GM23338 (cell line): ENCODE results near the gene ARAP1. TPM values are rescaled to one million over a fixed set of nuclear protein-coding genes. Genes with fewer than 3 reads are reported as not detected.

Source experiments
- ATAC-seq: fragments of 200-7000 bp; cut with Tn5 transposase; 3 replicates; pipeline ENCODE4 v1.9.1; 2020
- DNase-seq: peaks from one replicate; pipeline ENCODE4 v3.0.0-alpha.2; 2015; ENCODE audit warnings: low spot score
- H2AFZ ChIP-seq: fragments of 200-600 bp; sonication (generic); 2 replicates; pipeline ENCODE4 v1.8.0; 2016; ENCODE audit warnings: antibody characterized with exemption, mild to moderate bottlenecking, moderate library complexity
- H3F3A ChIP-seq: fragments of 200-600 bp; sonication (generic); replicated peaks from 2 replicates; pipeline ENCODE4 v1.8.0; 2017; ENCODE audit warnings: antibody characterized with exemption, mixed run types, low read depth
- H3K27ac ChIP-seq: fragments of 200-600 bp; sonication (generic); 2 replicates; pipeline ENCODE4 v1.6.1; 2016; ENCODE audit warnings: low read depth
- H3K27me3 ChIP-seq: fragments of 200-600 bp; sonication (generic); 2 replicates; pipeline ENCODE4 v1.8.0; 2016; ENCODE audit warnings: mild to moderate bottlenecking, mixed run types, moderate library complexity; ENCODE audit not compliant: insufficient read depth
- H3K36me3 ChIP-seq: fragments of 200-600 bp; sonication (generic); 2 replicates; pipeline ENCODE4 v1.8.0; 2016; ENCODE audit warnings: mild to moderate bottlenecking; ENCODE audit not compliant: insufficient read depth
- H3K4me1 ChIP-seq: fragments of 200-600 bp; sonication (generic); 2 replicates; pipeline ENCODE4 v1.8.0; 2016; ENCODE audit warnings: mild to moderate bottlenecking, moderate library complexity; ENCODE audit not compliant: insufficient read depth
- H3K4me2 ChIP-seq: fragments of 200-600 bp; sonication (generic); 2 replicates; pipeline ENCODE4 v1.7.1; 2017; ENCODE audit warnings: mixed run types
- H3K4me3 ChIP-seq: fragments of 200-600 bp; sonication (generic); 2 replicates; pipeline ENCODE4 v1.6.1; 2016; ENCODE audit warnings: mixed run types
- H3K79me2 ChIP-seq: fragments of 200-600 bp; sonication (generic); replicated peaks from 2 replicates; pipeline ENCODE4 v1.8.0; 2017; ENCODE audit warnings: mild to moderate bottlenecking; ENCODE audit not compliant: insufficient read depth
- H3K9me2 ChIP-seq: fragments of 200-600 bp; sonication (generic); 2 replicates; pipeline ENCODE4 v1.8.0; 2017; ENCODE audit not compliant: insufficient read depth
- H4K20me1 ChIP-seq: fragments of 200-600 bp; sonication (generic); replicated peaks from 2 replicates; pipeline ENCODE4 v1.8.0; 2017; ENCODE audit warnings: mild to moderate bottlenecking; ENCODE audit not compliant: insufficient read depth
- H3K27ac Mint-ChIP-seq: 2 replicates; pipeline ENCODE4 v1.8.0; 2020; ENCODE audit warnings: inconsistent platforms, mild to moderate bottlenecking, moderate library complexity, mixed read lengths
- H3K27me3 Mint-ChIP-seq: 3 replicates; pipeline ENCODE4 v1.8.0; 2022; ENCODE audit warnings: low read depth, mild to moderate bottlenecking, moderate library complexity, mixed read lengths, inconsistent platforms; ENCODE audit not compliant: insufficient read depth, poor library complexity
- H3K36me3 Mint-ChIP-seq: 3 replicates; pipeline ENCODE4 v1.8.0; 2021; ENCODE audit warnings: low read depth, mild to moderate bottlenecking, inconsistent platforms, moderate library complexity, mixed read lengths
- H3K4me1 Mint-ChIP-seq: 3 replicates; pipeline ENCODE4 v1.8.0; 2020; ENCODE audit warnings: mild to moderate bottlenecking, inconsistent platforms, mixed read lengths
- H3K4me3 Mint-ChIP-seq: 3 replicates; pipeline ENCODE4 v1.8.0; 2021; ENCODE audit warnings: moderate library complexity, mild to moderate bottlenecking, inconsistent platforms, mixed read lengths
- H3K9me3 Mint-ChIP-seq: 3 replicates; pipeline ENCODE4 v1.8.0; 2020; ENCODE audit warnings: moderate library complexity, mild to moderate bottlenecking, inconsistent platforms, mixed read lengths
- CREB1 ChIP-seq: fragments of 250-450 bp; sonication (Bioruptor Pico); IDR thresholded peaks from 2 replicates; pipeline ENCODE4 v1.5.0; 2020; ENCODE audit warnings: low read depth, mild to moderate bottlenecking, moderate library complexity
- CTCF ChIP-seq, 2 experiments: fragments of 200-600 bp in 1 of 2; sonication (generic) in 1 of 2; conservative IDR thresholded peaks; 2 replicates each; pipeline versions ENCODE4 v1.5.1 to v1.6.1; 2016 to 2017; ENCODE audit warnings: antibody characterized with exemption in 2 of 2, low read depth in 2 of 2, mild to moderate bottlenecking in 2 of 2, moderate library complexity in 1 of 2
- EZH2 ChIP-seq: fragments of 200-600 bp; sonication (generic); IDR thresholded peaks from one replicate; pipeline ENCODE4 v1.8.0; 2017; ENCODE audit warnings: antibody characterized with exemption, mild to moderate bottlenecking, low read depth; ENCODE audit not compliant: unreplicated experiment
- EZH2phosphoT487 ChIP-seq: fragments of 200-600 bp; sonication (generic); IDR thresholded peaks from one replicate; pipeline ENCODE4 v1.8.1; 2018; ENCODE audit warnings: antibody characterized with exemption; ENCODE audit not compliant: unreplicated experiment
- JUNB ChIP-seq: IDR thresholded peaks from one replicate; pipeline ENCODE4 v1.6.1; 2016; ENCODE audit warnings: antibody characterized with exemption; ENCODE audit not compliant: unreplicated experiment
- NANOG ChIP-seq: IDR thresholded peaks from 2 replicates; pipeline ENCODE4 v1.6.1; 2016; ENCODE audit warnings: antibody characterized with exemption, borderline replicate concordance
- POLR2AphosphoS5 ChIP-seq: IDR thresholded peaks from 2 replicates; pipeline ENCODE4 v1.6.1; 2016; ENCODE audit warnings: antibody characterized with exemption, low read depth
- STAT1 ChIP-seq: IDR thresholded peaks from one replicate; pipeline ENCODE4 v1.6.1; 2016; ENCODE audit warnings: antibody characterized with exemption; ENCODE audit not compliant: unreplicated experiment
- ZNF114 ChIP-seq: fragments of 250-450 bp; sonication (Bioruptor Pico); IDR thresholded peaks from 2 replicates; pipeline ENCODE4 v1.5.0; 2020; ENCODE audit warnings: mild to moderate bottlenecking, moderate library complexity
- ZNF331 ChIP-seq: fragments of 250-450 bp; sonication (Bioruptor Pico); IDR thresholded peaks from 2 replicates; pipeline ENCODE4 v1.5.0; 2020; ENCODE audit warnings: low read depth, mild to moderate bottlenecking, moderate library complexity
- ZNF462 ChIP-seq: fragments of 250-450 bp; sonication (Bioruptor Pico); IDR thresholded peaks from 2 replicates; pipeline ENCODE4 v1.5.0; 2020; ENCODE audit warnings: mild to moderate bottlenecking, moderate library complexity
- polyA plus RNA-seq: library from polyadenylated mRNA; unstranded; fragments of >200 nt; fragmentation: Nextera tagmentation; extraction: Ambion mirVana; gene quantifications from 2 replicates; pipeline ENCODE4 v1.2.1, GENCODE V29; 2016
- total RNA-seq: library from RNA; depleted of rRNA; stranded (reverse); fragments of >200 nt; shearing (Covaris generic); gene quantifications from 2 replicates; pipeline ENCODE4 v1.2.3, GENCODE V29; 2014
- TF ChIP-seq, protein P1 (sequence below): IDR thresholded peaks from 2 replicates; pipeline ENCODE4 v1.6.1; 2016; ENCODE audit warnings: antibody characterized with exemption
- TF ChIP-seq, protein P2 (sequence below): IDR thresholded peaks from one replicate; pipeline ENCODE4 v1.6.1; 2018; ENCODE audit warnings: antibody characterized with exemption; ENCODE audit not compliant: unreplicated experiment

Gene ARAP1
- total and polyA plus RNA-seq, 2 experiments from 2014 or later, result 24.5 to 116 TPM

DNA sequence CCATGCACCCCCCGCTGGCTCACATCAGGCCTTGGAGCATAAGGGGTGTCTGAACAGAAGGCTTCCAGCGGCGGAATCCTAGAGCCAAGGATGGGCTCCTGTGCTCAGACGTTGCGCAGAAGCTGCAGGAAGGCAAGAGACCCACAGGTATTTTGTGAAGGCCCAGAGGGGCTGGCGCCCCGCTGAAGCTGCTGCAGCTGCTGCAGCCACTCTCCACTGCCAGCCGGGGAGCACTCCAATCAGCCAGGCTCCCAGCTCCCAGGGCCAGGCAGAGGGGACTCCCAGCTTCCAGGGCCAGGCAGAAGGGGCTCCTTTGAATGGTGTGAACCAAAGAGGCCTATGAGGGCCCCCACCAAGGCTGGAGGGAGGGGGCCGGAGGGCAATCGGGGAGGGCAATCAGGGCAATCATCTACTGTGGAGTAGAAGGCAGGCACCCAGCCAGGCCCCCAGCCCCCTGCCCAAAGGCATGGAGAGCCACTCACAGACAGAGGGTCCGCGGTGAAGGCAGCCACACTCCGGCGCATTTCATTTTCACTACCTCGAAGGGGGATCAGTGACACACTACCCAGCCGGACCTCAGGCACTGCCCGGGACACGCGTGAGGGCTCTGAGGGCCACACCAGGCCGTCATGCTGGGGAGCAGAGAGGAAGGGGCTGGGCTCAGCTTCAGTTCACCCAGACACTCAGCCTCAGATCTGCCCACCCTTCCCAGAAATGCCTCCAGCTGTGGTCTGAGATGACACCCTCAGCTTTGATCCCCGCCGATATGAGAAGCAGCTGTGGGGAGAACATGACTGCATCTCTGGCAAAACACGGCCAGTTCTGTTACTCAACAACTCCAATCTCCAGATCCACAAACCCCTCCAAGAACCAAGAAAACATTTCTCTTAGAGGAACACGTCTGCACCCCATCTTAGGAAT, 66.4 kb downstream of the ARAP1 start:
- H3K9me3 Mint-ChIP-seq, result no peaks in the 10 kb centered on the region
- H3K27ac Mint-ChIP-seq, result no peak overlapping the region
- H3K4me3 ChIP-seq, result no peak overlapping the region
- peaks cover 6% of the 10 kb centered on the region; the same call in 2 of the 3 replicates for H3K4me1 Mint-ChIP-seq
- no peak overlapping the region for H3K4me3 Mint-ChIP-seq
- peaks cover 13% of the 10 kb centered on the region for H3K27me3 Mint-ChIP-seq
- H3K27me3 ChIP-seq, result no peaks in the 10 kb centered on the region
- H3K79me2 ChIP-seq, result no peaks in the 10 kb centered on the region
- no peak for TF ChIP-seq CTCF (conservative IDR thresholded peaks at IDR 0.05; ENCODE audit: low read depth in 2 of 2)
- no peak for TF ChIP-seq STAT1
- TF ChIP-seq CREB1 (CRISPR knock-in tag), result no peak
- TF ChIP-seq, protein P1, sequence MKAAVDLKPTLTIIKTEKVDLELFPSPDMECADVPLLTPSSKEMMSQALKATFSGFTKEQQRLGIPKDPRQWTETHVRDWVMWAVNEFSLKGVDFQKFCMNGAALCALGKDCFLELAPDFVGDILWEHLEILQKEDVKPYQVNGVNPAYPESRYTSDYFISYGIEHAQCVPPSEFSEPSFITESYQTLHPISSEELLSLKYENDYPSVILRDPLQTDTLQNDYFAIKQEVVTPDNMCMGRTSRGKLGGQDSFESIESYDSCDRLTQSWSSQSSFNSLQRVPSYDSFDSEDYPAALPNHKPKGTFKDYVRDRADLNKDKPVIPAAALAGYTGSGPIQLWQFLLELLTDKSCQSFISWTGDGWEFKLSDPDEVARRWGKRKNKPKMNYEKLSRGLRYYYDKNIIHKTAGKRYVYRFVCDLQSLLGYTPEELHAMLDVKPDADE, result no peak
- TF ChIP-seq JUNB, result no peak
- no peak for TF ChIP-seq POLR2AphosphoS5
- TF ChIP-seq ZNF331 (CRISPR knock-in tag), result no peak
- TF ChIP-seq ZNF462, result no peak
- TF ChIP-seq EZH2, result no peak
- no peak for TF ChIP-seq NANOG
- TF ChIP-seq ZNF114 (CRISPR knock-in tag), result no peak
- TF ChIP-seq EZH2phosphoT487, result no peak
- TF ChIP-seq, protein P2, sequence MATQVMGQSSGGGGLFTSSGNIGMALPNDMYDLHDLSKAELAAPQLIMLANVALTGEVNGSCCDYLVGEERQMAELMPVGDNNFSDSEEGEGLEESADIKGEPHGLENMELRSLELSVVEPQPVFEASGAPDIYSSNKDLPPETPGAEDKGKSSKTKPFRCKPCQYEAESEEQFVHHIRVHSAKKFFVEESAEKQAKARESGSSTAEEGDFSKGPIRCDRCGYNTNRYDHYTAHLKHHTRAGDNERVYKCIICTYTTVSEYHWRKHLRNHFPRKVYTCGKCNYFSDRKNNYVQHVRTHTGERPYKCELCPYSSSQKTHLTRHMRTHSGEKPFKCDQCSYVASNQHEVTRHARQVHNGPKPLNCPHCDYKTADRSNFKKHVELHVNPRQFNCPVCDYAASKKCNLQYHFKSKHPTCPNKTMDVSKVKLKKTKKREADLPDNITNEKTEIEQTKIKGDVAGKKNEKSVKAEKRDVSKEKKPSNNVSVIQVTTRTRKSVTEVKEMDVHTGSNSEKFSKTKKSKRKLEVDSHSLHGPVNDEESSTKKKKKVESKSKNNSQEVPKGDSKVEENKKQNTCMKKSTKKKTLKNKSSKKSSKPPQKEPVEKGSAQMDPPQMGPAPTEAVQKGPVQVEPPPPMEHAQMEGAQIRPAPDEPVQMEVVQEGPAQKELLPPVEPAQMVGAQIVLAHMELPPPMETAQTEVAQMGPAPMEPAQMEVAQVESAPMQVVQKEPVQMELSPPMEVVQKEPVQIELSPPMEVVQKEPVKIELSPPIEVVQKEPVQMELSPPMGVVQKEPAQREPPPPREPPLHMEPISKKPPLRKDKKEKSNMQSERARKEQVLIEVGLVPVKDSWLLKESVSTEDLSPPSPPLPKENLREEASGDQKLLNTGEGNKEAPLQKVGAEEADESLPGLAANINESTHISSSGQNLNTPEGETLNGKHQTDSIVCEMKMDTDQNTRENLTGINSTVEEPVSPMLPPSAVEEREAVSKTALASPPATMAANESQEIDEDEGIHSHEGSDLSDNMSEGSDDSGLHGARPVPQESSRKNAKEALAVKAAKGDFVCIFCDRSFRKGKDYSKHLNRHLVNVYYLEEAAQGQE, result no peak
- no peaks in the 10 kb centered on the region for H3F3A ChIP-seq
- ATAC-seq (no peak), DNase-seq (no peak)
- no peaks in the 10 kb centered on the region; the same call in 1 of the 2 replicates for H3K36me3 ChIP-seq
- H2AFZ ChIP-seq, result no peak overlapping the region
- no peak overlapping the region for H3K4me2 ChIP-seq
- no peaks in the 10 kb centered on the region for H3K4me1 ChIP-seq
- 0 out of 2 replicates have a peak, but pooled peaks cover 5% of the 10 kb centered on the region for H4K20me1 ChIP-seq
- no peak overlapping the region for H3K27ac ChIP-seq
- H3K9me2 ChIP-seq, result no peaks in the 10 kb centered on the region
- peaks cover 6% of the 10 kb centered on the region; the same call in 2 of the 3 replicates for H3K36me3 Mint-ChIP-seq
